Transverse colon (tissue), 4 donors: ENCODE results near the gene KRTAP29-1. TPM values are rescaled to one million over a fixed set of nuclear protein-coding genes. Genes with fewer than 3 reads are reported as not detected.

ENCODE experiments used
- DNase-seq: peaks from one replicate; pipeline ENCODE4 v3.0.0-alpha.2; 2019
- H3K27ac ChIP-seq, 4 donors: fragments of 200-600 bp; sonication (generic); 2 replicates each; pipeline ENCODE4 v1.5.1; 2016 to 2018; ENCODE audit warnings: inconsistent platforms in 4 of 4
- H3K27me3 ChIP-seq: fragments of 200-600 bp; sonication (generic); 2 replicates; pipeline ENCODE4 v1.5.1; 2017; ENCODE audit warnings: inconsistent platforms
- H3K36me3 ChIP-seq, 4 donors: fragments of 200-600 bp; sonication (generic); 2 replicates each; pipeline ENCODE4 v1.5.1; 2017 to 2019; ENCODE audit warnings: inconsistent platforms in 4 of 4
- H3K4me1 ChIP-seq, 4 donors: fragments of 200-600 bp; sonication (generic); 2 replicates each; pipeline ENCODE4 v1.5.1; 2017 to 2020; ENCODE audit warnings: inconsistent platforms in 4 of 4
- H3K4me3 ChIP-seq, 4 donors: fragments of 200-600 bp; sonication (generic); 1 replicate in 1 of 4; 2 replicates in 3 of 4; pipeline versions ENCODE4 v1.5.1 to v1.6.1; 2017 to 2019; ENCODE audit warnings: inconsistent platforms in 4 of 4
- H3K9me3 ChIP-seq, 2 donors: fragments of 200-600 bp; sonication (generic); 2 replicates each; pipeline ENCODE4 v1.5.1; 2017 to 2019; ENCODE audit warnings: inconsistent platforms in 2 of 2
- EP300 ChIP-seq: sonication (generic); formaldehyde crosslinking; IDR thresholded peaks from one replicate; pipeline ENCODE4 v1.6.1; 2017; ENCODE audit warnings: antibody characterized with exemption, low read depth
- POLR2A ChIP-seq: fragments of 450-650 bp; IDR thresholded peaks from one replicate; pipeline ENCODE4 v1.6.1; 2016; ENCODE audit warnings: antibody characterized with exemption, mild to moderate bottlenecking, moderate library complexity
- POLR2AphosphoS5 ChIP-seq, 3 donors: sonication (generic); formaldehyde crosslinking; IDR thresholded peaks; one replicate each; pipeline ENCODE4 v1.6.1; 2016; ENCODE audit warnings: antibody characterized with exemption in 3 of 3
- WGBS, 2 donors: methylation state at CpG; one replicate each; pipeline ENCODE4 v1.1.5; 2018; ENCODE audit warnings: low coverage in 1 of 2; 5-methylcytosine and 5-hydroxymethylcytosine counted together
- in situ Hi-C, 4 donors: fragments of 200-750 bp; cut with MboI; loops; one replicate each; pipeline versions ENCODE4 v1.15.0 to v1.15.1; 2017; ENCODE audit warnings: low sequenced_read_pairs in 3 of 4, low pct_ligation_motif_present in 1 of 4, low pct_unique_long_range_greater_than_20kb in 1 of 4
- intact Hi-C: fragments of 100-400 bp; cut with DNase I; formaldehyde crosslinking; loops from one replicate; pipeline ENCODE4 v1.15.1; 2023; ENCODE audit warnings: low total_unique reads
- total RNA-seq, 4 donors: library from RNA; depleted of rRNA; stranded (reverse); fragments of >200 nt; gene quantifications; one replicate each; pipeline ENCODE4 v1.1.0, GENCODE V29; 2016
- TF ChIP-seq, protein P1 (sequence below), 5 experiments: fragments of 200-600 bp in 3 of 5; fragments of 450-650 bp in 2 of 5; sonication (generic) in 3 of 5; IDR thresholded peaks; 1 replicate in 2 of 5; 2 replicates in 3 of 5; pipeline ENCODE4 v1.5.1; 2016 to 2017; ENCODE audit warnings: antibody characterized with exemption in 5 of 5, inconsistent platforms in 3 of 5, mild to moderate bottlenecking in 2 of 5, moderate library complexity in 1 of 5

The KRTAP29-1 gene
- total RNA-seq, 4 donors from 2014 or later = not detected

DNA sequence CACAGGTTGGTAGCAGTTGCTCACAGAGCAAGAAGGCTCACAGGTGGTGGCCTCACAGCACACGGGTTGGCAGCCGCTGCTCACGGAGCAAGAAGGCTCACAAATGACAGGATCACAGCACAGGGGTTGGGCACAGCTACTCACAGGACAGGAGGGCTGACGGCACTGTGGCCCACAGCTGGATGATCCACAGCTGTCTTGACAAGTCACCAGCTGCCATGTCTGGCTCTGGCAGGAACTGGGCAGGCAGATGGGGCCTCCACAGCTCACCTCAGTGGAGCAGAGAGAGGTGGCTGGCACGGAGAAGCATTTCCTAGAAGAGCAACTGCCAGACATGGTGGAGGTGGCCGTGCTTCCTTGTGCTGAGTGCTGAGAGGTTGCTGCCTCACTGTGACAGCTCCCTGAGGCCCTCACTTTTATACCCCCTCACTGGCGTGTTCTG lies 6.3 kb upstream of the KRTAP29-1 start, which contains the start of gene KRTAP16-1:
Gene KRTAP16-1, minus strand, starts transcription at position 392 of the 442 bp plus-strand sequence. Its CDS starts 56 bp downstream, at position 336.
- Histone ChIP-seq H3K27me3 (no peaks in the 10 kb centered on the region), H3K9me3 (no peaks in the 10 kb centered on the region), H3K4me3 (no peak within 1 kb of the TSS), H3K27ac (peak within 1 kb of the TSS in 2 of 4 donors; percentile 20 to 46), H3K4me1 (no peaks in the 10 kb centered on the region), H3K36me3 (no peaks in the 10 kb centered on the region)
- TF ChIP-seq EP300 (no peak), POLR2AphosphoS5 (IDR thresholded peaks at IDR 0.05) (no peak), POLR2A (no peak)
- TF ChIP-seq, protein P1, sequence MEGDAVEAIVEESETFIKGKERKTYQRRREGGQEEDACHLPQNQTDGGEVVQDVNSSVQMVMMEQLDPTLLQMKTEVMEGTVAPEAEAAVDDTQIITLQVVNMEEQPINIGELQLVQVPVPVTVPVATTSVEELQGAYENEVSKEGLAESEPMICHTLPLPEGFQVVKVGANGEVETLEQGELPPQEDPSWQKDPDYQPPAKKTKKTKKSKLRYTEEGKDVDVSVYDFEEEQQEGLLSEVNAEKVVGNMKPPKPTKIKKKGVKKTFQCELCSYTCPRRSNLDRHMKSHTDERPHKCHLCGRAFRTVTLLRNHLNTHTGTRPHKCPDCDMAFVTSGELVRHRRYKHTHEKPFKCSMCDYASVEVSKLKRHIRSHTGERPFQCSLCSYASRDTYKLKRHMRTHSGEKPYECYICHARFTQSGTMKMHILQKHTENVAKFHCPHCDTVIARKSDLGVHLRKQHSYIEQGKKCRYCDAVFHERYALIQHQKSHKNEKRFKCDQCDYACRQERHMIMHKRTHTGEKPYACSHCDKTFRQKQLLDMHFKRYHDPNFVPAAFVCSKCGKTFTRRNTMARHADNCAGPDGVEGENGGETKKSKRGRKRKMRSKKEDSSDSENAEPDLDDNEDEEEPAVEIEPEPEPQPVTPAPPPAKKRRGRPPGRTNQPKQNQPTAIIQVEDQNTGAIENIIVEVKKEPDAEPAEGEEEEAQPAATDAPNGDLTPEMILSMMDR (IDR thresholded peaks at IDR 0.05) = no peak
- whole genome bisulfite sequencing, 2 donors = 66% methylated on average over 7 of the region's 7 CpGs; no CpG with 5 or more reads in 1 of the 2 donors
- intact Hi-C loops (no loop called here), in situ Hi-C loops (no loop called here)
- DNase-seq = no peak

DNA sequence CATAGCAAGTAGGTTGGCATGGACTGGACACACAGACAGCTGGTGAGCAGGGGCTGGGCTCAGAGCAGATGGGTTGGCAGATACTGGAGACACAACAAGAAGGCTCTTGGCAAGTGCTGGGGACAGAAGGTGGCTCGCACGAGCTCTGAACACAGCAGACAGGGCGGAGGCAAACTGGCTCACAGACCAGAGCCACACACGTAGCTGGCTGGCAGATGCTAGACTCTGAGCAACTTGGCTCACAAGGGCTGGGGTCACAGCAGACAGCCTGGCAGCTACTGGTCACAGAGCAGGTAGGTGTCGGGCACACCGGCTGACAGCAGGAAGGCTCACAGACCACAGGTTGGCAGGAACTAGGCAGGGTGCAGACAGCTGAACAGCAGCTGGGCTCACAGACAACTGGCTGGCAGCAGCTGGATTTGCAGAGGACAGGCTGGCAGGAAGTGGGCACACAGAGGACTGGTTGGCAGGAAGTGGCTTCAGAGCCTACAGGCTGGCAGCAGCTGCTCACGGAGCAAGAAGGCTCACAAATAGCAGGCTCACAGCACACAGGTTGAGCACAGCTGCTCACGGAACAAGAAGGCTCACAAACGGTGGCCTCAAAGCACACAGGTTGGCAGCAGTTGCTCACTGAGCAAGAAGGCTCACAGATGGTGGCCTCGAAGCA lies 5.7 kb upstream of the KRTAP29-1 start:
- Histone ChIP-seq H3K27ac (peak overlapping the region in 2 of 4 donors; percentile 20 to 46), H3K9me3 (no peaks in the 10 kb centered on the region), H3K36me3 (no peaks in the 10 kb centered on the region), H3K4me3 (no peak overlapping the region), H3K27me3 (no peaks in the 10 kb centered on the region), H3K4me1 (no peaks in the 10 kb centered on the region)
- in situ Hi-C loops (no loop called here), intact Hi-C loops (no loop called here)
- peak; percentile 63 for DNase-seq
- WGBS, 2 donors = 60% methylated on average over 10 of the region's 10 CpGs; no CpG with 5 or more reads in 1 of the 2 donors
- TF ChIP-seq, protein P1 (IDR thresholded peaks at IDR 0.05) = no peak
- TF ChIP-seq EP300 (no peak), POLR2AphosphoS5 (IDR thresholded peaks at IDR 0.05) (peak in 2 of 3 donors; percentile 58 to 64), POLR2A (peak; percentile 21)

DNA sequence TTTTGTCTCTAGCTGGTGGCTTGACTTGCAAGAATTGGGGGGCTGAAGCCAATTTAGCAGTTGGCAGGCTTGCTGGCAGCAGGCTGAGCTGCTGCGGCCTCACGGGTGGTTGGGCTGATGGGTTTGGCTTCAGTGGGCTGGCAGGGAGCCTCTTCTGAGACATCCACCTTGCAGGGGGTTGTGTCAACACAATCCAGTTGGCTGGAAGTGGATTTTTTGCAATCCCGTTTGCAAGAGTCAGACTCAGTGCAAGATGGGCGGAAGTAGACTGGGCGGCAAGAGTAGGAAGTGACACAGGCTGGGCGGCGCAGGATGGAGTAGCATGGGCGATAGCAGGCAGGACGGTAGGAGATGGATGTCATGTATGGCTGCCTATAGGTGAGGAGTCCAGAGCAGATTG lies 5.0 kb upstream of the KRTAP29-1 start:
- no peaks in the 10 kb centered on the region for H3K4me1 ChIP-seq
- in situ Hi-C loops (no loop called here), intact Hi-C loops (no loop called here)
- TF ChIP-seq, protein P1 (IDR thresholded peaks at IDR 0.05) = no peak
- TF ChIP-seq POLR2A (no peak), EP300 (no peak), POLR2AphosphoS5 (IDR thresholded peaks at IDR 0.05) (no peak)
- no peak overlapping the region for H3K4me3 ChIP-seq
- no peak for DNase-seq
- H3K27ac ChIP-seq = no peak overlapping the region
- H3K36me3 ChIP-seq = no peaks in the 10 kb centered on the region
- no peaks in the 10 kb centered on the region for H3K9me3 ChIP-seq
- 85% methylated on average over 9 of the region's 9 CpGs; no CpG with 5 or more reads in 1 of the 2 donors for WGBS, 2 donors
- H3K27me3 ChIP-seq = no peaks in the 10 kb centered on the region

DNA sequence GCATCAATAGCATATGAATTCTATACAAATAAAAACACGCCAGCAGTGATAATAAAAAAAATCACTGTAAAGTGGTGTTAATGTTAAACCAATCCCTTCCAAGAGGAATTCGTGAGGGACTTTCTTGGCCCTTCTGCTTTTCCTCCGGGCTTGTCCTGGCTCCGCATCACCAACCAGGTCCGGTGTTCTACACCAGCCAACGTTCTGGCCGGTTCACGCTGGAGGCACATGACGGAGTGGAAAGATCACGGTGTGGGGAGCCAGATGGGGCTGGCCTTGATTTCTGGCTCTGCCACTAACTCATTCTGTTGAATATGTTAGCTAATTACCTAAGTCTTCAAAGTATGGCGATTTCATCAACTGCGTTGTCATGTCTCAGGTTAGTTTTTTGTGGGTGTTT lies 1.4 kb upstream of the KRTAP29-1 start:
- Histone ChIP-seq H3K9me3 (no peaks in the 10 kb centered on the region), H3K27ac (no peak overlapping the region), H3K36me3 (no peaks in the 10 kb centered on the region), H3K4me3 (no peak overlapping the region), H3K4me1 (no peaks in the 10 kb centered on the region), H3K27me3 (no peaks in the 10 kb centered on the region)
- WGBS, 2 donors = 80 to 84% methylated on average over 11 to 12 of the region's 12 CpGs
- intact Hi-C loops (no loop called here), in situ Hi-C loops (no loop called here)
- TF ChIP-seq, protein P1 (IDR thresholded peaks at IDR 0.05) = no peak
- TF ChIP-seq EP300 (no peak), POLR2A (no peak), POLR2AphosphoS5 (IDR thresholded peaks at IDR 0.05) (no peak)
- no peak for DNase-seq
